Stimulated activated memory B cell treated with anti-CD40 and anti-IgM and Interleukin-4, amounts not matched to agents 10 μg/mL and 1 μg/mL and 100 μg/mL, for 72 hours (primary cell): ENCODE measurements around the gene RAB11FIP4.
"Not testable (repeated sequence)": the region's sequence is repeated elsewhere in the genome, so short reads cannot be mapped to it uniquely, and the experiment has no call there.

Experiments
- ATAC-seq: fragments of 150-1000 bp; cut with Tn5 transposase; 2 replicates; pipeline ENCODE4 v1.10.0; 2021
- H3K27ac Mint-ChIP-seq: one replicate; pipeline ENCODE4 v1.8.0; 2022; ENCODE audit warnings: mild to moderate bottlenecking, mixed read lengths
- H3K27me3 Mint-ChIP-seq: one replicate; pipeline ENCODE4 v1.8.0; 2022; ENCODE audit warnings: mixed read lengths
- H3K36me3 Mint-ChIP-seq: one replicate; pipeline ENCODE4 v1.8.0; 2022; ENCODE audit warnings: mixed read lengths
- H3K4me1 Mint-ChIP-seq: one replicate; pipeline ENCODE4 v1.8.0; 2022; ENCODE audit warnings: mixed read lengths
- H3K4me3 Mint-ChIP-seq: one replicate; pipeline ENCODE4 v1.8.0; 2022; ENCODE audit warnings: mild to moderate bottlenecking, moderate library complexity, mixed read lengths
- H3K9me3 Mint-ChIP-seq: one replicate; pipeline ENCODE4 v1.8.0; 2022; ENCODE audit warnings: mixed read lengths

Gene RAB11FIP4

DNA sequence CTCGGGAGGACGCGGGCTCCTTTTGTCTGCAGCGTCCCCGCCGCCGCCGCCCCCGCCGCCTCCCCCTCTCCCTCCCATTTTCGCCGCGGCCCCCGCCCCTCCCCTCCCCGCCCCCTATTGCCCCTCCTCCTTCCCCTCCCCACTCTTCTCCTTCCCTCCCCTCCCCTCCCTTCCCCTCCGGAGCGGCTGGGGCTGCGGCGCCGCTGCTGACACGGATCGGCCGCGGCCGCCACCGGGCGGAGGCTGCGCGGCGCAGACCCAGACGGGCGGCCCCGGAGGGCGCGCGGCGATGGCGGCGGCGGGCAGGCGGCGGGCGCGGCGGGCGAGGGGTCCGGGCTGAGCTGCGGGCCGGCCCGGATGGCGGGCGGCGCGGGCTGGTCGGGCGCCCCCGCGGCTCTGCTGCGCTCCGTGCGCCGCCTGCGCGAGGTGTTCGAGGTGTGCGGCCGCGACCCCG, at the start of gene RAB11FIP4:
TSS of gene RAB11FIP4 (plus strand) at position 180 of the 454 bp plus-strand sequence. CDS start at position 358, 178 bp downstream.
- Mint-ChIP-seq H3K36me3 (no peaks in the 10 kb centered on the region), H3K4me1 (peaks cover 25% of the 10 kb centered on the region), H3K27ac (no peak within 1 kb of the TSS), H3K9me3 (no peaks in the 10 kb centered on the region), H3K4me3 (peak within 1 kb of the TSS; percentile 70), H3K27me3 (peaks cover 51% of the 10 kb centered on the region)
- ATAC-seq, result peak; percentile 59

GRCh38 chr17:31345191-31345747, 46.2 kb upstream of the RAB11FIP4 start:
- H3K4me1 Mint-ChIP-seq, H3K27me3 Mint-ChIP-seq, H3K9me3 Mint-ChIP-seq, H3K4me3 Mint-ChIP-seq, ATAC-seq, H3K27ac Mint-ChIP-seq: not testable (repeated sequence)
- H3K36me3 Mint-ChIP-seq, result peaks cover 40% of the 10 kb centered on the region

DNA sequence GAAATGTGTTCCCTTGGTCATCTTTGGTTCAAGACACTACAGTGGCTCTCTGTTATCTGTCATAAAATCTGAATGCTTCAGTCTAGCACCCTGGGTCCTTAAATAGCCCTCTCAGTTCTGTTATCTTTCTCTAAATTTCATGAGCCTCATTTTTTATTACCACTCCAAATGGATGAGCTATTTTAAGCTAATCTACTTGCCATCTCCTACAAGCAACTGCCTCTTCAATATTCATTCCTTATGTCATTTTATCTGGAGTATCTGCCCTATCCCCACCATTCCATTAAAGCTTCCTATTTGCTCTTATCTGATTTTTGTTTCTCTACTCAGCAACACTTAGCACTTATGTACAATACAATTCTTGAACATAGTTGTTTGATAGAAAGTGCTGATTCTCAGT, 42.0 kb upstream of the RAB11FIP4 start:
- H3K36me3 Mint-ChIP-seq, result peaks cover 36% of the 10 kb centered on the region
- no peaks in the 10 kb centered on the region for H3K4me1 Mint-ChIP-seq

GRCh38 chr17:31355935-31356334, 35.5 kb upstream of the RAB11FIP4 start:
- H3K9me3 Mint-ChIP-seq, result no peaks in the 10 kb centered on the region
- ATAC-seq, result no peak
- H3K36me3 Mint-ChIP-seq, result peaks cover 52% of the 10 kb centered on the region
- no peaks in the 10 kb centered on the region for H3K4me1 Mint-ChIP-seq
- H3K27ac Mint-ChIP-seq, result no peak overlapping the region
- no peaks in the 10 kb centered on the region for H3K27me3 Mint-ChIP-seq
- no peak overlapping the region for H3K4me3 Mint-ChIP-seq

More for the DNA sequence above, 42.0 kb upstream of the RAB11FIP4 start:
- H3K27ac Mint-ChIP-seq, result no peak overlapping the region
- no peak overlapping the region for H3K4me3 Mint-ChIP-seq
- no peaks in the 10 kb centered on the region for H3K27me3 Mint-ChIP-seq
- no peak for ATAC-seq
- H3K9me3 Mint-ChIP-seq, result no peaks in the 10 kb centered on the region

GRCh38 chr17:31357091-31357490, 34.4 kb upstream of the RAB11FIP4 start:
- H3K4me1 Mint-ChIP-seq, result no peaks in the 10 kb centered on the region

GRCh38 chr17:31357839-31358394, 33.6 kb upstream of the RAB11FIP4 start:
- Mint-ChIP-seq H3K4me1 (no peaks in the 10 kb centered on the region), H3K36me3 (peaks cover 58% of the 10 kb centered on the region), H3K9me3 (no peaks in the 10 kb centered on the region), H3K27me3 (no peaks in the 10 kb centered on the region), H3K4me3 (no peak overlapping the region), H3K27ac (no peak overlapping the region)
- ATAC-seq, result no peak

More at GRCh38 chr17:31357091-31357490, 34.4 kb upstream of the RAB11FIP4 start:
- peaks cover 60% of the 10 kb centered on the region for H3K36me3 Mint-ChIP-seq
- no peaks in the 10 kb centered on the region for H3K9me3 Mint-ChIP-seq
- no peak for ATAC-seq
- no peak overlapping the region for H3K27ac Mint-ChIP-seq
- no peak overlapping the region for H3K4me3 Mint-ChIP-seq
- H3K27me3 Mint-ChIP-seq, result no peaks in the 10 kb centered on the region

DNA sequence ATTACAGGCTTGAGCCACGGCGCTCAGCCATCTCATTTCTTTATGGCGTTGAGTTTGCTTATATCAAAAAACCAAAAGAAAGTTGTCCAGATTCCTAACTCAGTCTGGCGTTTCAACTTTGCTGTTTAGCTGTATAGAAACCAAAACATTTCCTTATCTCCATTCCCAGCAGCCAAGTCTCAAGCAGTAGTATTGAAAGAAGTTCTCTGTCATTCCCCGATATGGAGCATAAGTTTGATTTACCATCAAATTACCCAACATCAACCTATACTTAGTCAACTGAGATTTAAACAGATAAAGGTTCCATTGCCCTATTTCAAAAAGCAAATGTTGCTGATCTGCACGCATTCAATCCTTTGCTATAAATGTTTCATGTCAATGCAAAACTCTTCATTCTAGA, 27.5 kb upstream of the RAB11FIP4 start:
- no peak overlapping the region for H3K4me3 Mint-ChIP-seq
- H3K9me3 Mint-ChIP-seq, result no peaks in the 10 kb centered on the region
- no peak for ATAC-seq
- no peaks in the 10 kb centered on the region for H3K4me1 Mint-ChIP-seq
- no peaks in the 10 kb centered on the region for H3K27me3 Mint-ChIP-seq
- H3K36me3 Mint-ChIP-seq, result peaks cover 40% of the 10 kb centered on the region
- H3K27ac Mint-ChIP-seq, result no peak overlapping the region

DNA sequence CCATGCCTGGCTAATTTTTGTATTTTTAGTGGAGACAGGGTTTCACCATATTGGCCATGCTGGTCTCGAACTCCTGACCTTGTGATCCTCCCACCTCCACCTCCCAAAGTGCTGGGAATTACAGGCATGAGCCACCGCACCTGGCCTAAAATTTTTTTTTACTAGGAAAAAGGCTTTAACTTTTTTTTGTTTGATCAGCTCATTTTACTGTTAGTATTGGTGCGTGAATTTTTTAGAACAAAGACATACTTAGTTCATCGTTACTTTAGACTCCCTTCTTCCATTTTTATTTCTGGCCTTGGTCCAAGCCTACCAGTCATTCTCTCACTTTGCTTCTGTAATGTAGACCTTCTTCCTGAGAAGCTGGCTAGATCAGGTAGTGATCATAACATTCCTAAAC, 25.4 kb upstream of the RAB11FIP4 start:
- peaks cover 31% of the 10 kb centered on the region for H3K36me3 Mint-ChIP-seq
- no peak overlapping the region for H3K4me3 Mint-ChIP-seq
- ATAC-seq, result no peak
- no peaks in the 10 kb centered on the region for H3K27me3 Mint-ChIP-seq
- no peaks in the 10 kb centered on the region for H3K9me3 Mint-ChIP-seq
- peaks cover 13% of the 10 kb centered on the region for H3K4me1 Mint-ChIP-seq
- no peak overlapping the region for H3K27ac Mint-ChIP-seq

GRCh38 chr17:31369266-31369665, 22.2 kb upstream of the RAB11FIP4 start:
- Mint-ChIP-seq H3K36me3 (peaks cover 16% of the 10 kb centered on the region), H3K27me3 (no peaks in the 10 kb centered on the region), H3K4me1 (peaks cover 25% of the 10 kb centered on the region), H3K4me3 (no peak overlapping the region), H3K27ac (peak overlapping the region; percentile 40), H3K9me3 (no peaks in the 10 kb centered on the region)
- ATAC-seq, result no peak

DNA sequence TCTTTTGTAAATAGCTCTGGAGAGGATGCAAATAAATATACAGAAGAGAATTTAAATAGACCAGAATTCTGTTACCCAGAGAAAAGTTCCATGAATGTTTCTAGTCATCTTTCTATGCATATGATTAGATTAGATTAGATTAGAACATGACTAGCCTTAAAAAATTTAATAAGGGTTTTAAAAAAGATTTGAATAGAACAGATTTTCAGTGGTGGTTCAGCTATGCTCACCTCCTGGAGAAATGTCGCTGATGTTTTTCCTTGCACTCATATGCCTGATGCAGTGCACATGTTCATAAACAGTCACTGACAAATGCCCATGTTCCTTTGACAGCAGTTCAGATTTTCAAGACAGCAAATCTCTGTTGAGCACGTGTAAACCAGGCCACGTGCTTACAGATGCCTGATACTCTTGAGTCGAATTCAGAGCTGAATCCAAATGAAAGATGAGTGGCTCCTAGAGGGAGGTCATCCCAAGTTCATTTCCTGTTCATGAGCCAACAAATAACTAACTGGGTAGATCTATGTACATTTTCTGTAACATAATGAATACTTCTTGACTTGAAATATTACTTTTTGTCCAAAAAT, 19.9 kb upstream of the RAB11FIP4 start:
- ATAC-seq, result no peak
- Mint-ChIP-seq H3K9me3 (no peaks in the 10 kb centered on the region), H3K36me3 (peaks cover 21% of the 10 kb centered on the region), H3K4me1 (peaks cover 27% of the 10 kb centered on the region), H3K27ac (no peak overlapping the region), H3K27me3 (no peaks in the 10 kb centered on the region), H3K4me3 (no peak overlapping the region)

DNA sequence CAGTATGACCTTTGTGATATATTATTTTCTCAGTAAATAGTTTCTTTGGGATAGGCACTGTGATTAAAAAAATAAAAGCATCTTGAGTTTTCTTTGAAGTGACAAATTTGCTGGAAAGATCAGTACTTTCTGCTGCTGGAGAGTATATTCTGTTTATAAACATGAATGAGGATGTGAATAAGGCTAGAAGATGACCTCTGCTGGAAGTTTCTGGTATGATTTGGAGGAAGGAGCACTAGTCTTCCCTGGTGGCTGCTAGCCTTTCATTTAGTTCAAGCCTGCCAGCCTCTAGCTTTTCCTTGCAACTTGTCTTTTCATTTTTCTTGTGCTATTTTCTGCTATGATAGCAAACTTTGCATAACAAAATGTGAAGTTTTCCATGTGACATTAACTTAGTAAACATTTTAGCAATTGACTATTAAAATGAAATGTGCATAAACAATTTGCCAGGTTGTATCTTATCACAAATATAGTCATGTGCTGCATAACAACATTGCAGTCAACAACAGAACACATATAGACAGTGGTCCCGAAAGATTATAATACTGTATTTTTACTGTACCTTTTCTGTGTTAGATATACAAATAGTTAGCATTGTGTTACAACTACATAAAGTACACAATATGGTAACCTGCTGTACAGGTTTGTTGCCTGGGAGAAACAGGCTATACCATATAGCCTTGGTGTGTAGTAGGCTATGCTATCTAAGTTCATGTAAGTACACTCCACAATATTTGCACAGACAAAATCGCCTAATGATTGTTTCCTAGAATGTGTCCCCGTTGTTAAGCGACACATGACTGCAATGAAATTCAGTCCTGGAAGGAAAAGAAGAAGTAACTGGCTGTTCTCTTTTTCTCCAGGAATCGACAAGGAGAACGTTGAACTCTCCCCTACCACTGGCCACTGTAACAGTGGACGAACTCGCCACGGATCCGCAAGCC, 18.1 kb upstream of the RAB11FIP4 start:
- Mint-ChIP-seq H3K27ac (no peak overlapping the region), H3K27me3 (no peaks in the 10 kb centered on the region), H3K4me3 (no peak overlapping the region), H3K4me1 (peaks cover 27% of the 10 kb centered on the region), H3K9me3 (no peaks in the 10 kb centered on the region), H3K36me3 (peaks cover 22% of the 10 kb centered on the region)
- peak; percentile 71 for ATAC-seq

DNA sequence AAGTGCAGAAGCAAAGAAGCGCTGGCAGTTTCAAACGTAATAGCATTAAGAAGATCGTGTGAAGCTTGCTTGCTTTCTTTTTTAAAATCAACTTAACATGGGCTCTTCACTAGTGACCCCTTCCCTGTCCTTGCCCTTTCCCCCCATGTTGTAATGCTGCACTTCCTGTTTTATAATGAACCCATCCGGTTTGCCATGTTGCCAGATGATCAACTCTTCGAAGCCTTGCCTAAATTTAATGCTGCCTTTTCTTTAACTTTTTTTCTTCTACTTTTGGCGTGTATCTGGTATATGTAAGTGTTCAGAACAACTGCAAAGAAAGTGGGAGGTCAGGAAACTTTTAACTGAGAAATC, 17.4 kb upstream of the RAB11FIP4 start:
- Mint-ChIP-seq H3K9me3 (no peaks in the 10 kb centered on the region), H3K36me3 (peaks cover 22% of the 10 kb centered on the region), H3K27ac (no peak overlapping the region), H3K4me1 (peaks cover 27% of the 10 kb centered on the region), H3K27me3 (no peaks in the 10 kb centered on the region), H3K4me3 (no peak overlapping the region)
- no peak for ATAC-seq

DNA sequence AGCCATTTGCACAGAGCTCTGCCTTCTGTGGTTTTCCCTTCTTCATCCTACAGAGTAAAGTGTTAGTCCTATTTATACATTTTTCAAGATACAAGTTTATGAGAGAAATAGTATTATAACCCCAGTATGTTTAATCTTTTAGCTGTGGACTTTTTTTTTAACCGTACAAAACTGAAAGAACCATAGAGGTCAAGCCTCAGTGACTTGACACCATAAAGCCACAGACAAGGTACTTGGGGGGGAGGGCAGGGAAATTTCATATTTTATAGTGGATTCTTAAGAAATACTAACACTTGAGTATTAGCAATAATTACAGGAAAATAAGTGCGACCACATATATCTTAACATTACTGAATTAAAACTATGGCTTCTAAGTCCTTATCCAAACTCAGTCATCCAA, 17.0 kb upstream of the RAB11FIP4 start:
- H3K27me3 Mint-ChIP-seq, result no peaks in the 10 kb centered on the region
- peaks cover 27% of the 10 kb centered on the region for H3K4me1 Mint-ChIP-seq
- no peak overlapping the region for H3K27ac Mint-ChIP-seq
- H3K9me3 Mint-ChIP-seq, result no peaks in the 10 kb centered on the region
- peaks cover 22% of the 10 kb centered on the region for H3K36me3 Mint-ChIP-seq
- no peak overlapping the region for H3K4me3 Mint-ChIP-seq
- ATAC-seq, result no peak

DNA sequence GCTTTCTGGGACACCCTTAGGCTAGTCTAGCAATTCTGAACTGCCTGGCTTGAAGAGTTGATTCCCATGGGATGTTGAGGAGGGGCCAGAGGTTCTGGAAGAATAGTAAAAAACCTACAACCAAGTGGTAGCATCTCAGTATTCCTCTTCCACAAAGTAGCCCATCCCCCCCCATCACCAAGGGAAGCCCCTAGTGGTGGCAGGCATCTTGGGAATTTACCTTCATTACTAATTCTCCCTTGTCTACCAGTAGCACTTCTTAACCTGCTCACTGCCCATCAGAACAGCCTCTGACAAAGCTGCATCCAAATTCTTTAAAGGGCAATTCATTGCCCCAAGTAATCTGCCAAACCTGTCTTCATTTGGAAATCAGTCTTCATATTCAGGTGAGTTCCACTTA, 12.8 kb upstream of the RAB11FIP4 start:
- Mint-ChIP-seq H3K9me3 (no peaks in the 10 kb centered on the region), H3K4me3 (no peak overlapping the region)
- no peak for ATAC-seq

DNA sequence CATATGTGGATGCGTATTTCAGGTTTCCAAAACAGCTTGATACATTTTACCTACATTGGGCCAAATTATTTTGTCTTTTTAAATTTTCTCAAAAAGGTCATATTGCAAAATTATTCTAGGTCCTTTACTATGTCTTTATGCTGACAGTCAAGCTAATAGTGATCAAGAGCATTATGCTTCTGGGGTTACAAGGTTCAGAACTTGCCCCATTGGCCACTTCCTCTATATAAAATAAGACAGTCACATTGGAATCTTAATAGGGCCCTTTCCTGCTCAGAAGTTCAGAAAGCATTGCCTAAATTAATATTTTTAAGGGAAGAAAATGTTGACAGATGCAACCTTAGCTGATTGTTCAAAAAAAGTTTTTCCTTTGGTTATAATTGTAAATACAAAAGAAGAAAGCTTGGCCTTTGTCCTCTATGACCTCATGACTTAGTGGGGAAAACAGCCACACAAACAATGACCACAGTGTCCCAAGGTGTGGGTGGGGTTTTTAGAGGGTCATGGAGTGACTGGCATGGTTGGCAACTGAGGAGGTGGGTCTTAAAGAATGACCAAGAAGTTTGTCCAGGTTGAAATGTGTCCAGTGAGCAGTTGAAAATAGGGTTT, 11.8 kb upstream of the RAB11FIP4 start:
- Mint-ChIP-seq H3K27me3 (no peaks in the 10 kb centered on the region), H3K36me3 (peaks cover 12% of the 10 kb centered on the region), H3K4me1 (peaks cover 8% of the 10 kb centered on the region), H3K27ac (no peak overlapping the region), H3K4me3 (no peak overlapping the region), H3K9me3 (no peaks in the 10 kb centered on the region)
- ATAC-seq, result no peak

More for the DNA sequence above, 12.8 kb upstream of the RAB11FIP4 start:
- Mint-ChIP-seq H3K27me3 (no peaks in the 10 kb centered on the region), H3K4me1 (peaks cover 15% of the 10 kb centered on the region), H3K36me3 (peaks cover 18% of the 10 kb centered on the region), H3K27ac (no peak overlapping the region)
